ENCODE results near the gene SND1.

GRCh38 chr7:127930341-127931328, 278.6 kb downstream of the SND1 start:
- TF ChIP-seq CTCF (IDR thresholded peaks at IDR 0.05) (no peak), POLR2A (IDR thresholded peaks at IDR 0.05) (no peak)

Measured in body of pancreas (tissue), 4 donors.